Neural cell (in vitro differentiated cells): ENCODE data around the gene GAGE12J.

Experiments used
- CTCF ChIP-seq: fragments of 450-650 bp; IDR thresholded peaks from 2 replicates; pipeline ENCODE4 v1.5.1; 2014; ENCODE audit warnings: antibody characterized with exemption, mild to moderate bottlenecking, moderate library complexity; ENCODE audit not compliant: poor library complexity, severe bottlenecking
- EP300 ChIP-seq: fragments of 450-650 bp; conservative IDR thresholded peaks from 2 replicates; pipeline ENCODE4 v1.6.1; 2014; ENCODE audit warnings: antibody characterized with exemption, mild to moderate bottlenecking, moderate library complexity; ENCODE audit not compliant: poor library complexity, severe bottlenecking
- EZH2 ChIP-seq: fragments of 200-600, 300-800 bp; shearing (Covaris generic), sonication (generic); IDR thresholded peaks from 2 replicates; pipeline ENCODE4 v1.6.1; 2014; ENCODE audit warnings: antibody characterized with exemption, low read length, borderline replicate concordance, mild to moderate bottlenecking; ENCODE audit not compliant: insufficient read depth, poor library complexity, severe bottlenecking
- MXI1 ChIP-seq: fragments of 450-650 bp; conservative IDR thresholded peaks from 2 replicates; pipeline ENCODE4 v1.6.1; 2014; ENCODE audit warnings: antibody characterized with exemption, mild to moderate bottlenecking; ENCODE audit not compliant: poor library complexity, severe bottlenecking
- POLR2AphosphoS5 ChIP-seq: IDR thresholded peaks from 2 replicates; pipeline ENCODE4 v1.6.1; 2012
- RAD21 ChIP-seq: fragments of 450-650 bp; conservative IDR thresholded peaks from 2 replicates; pipeline ENCODE4 v1.6.1; 2014; ENCODE audit warnings: antibody characterized with exemption, mild to moderate bottlenecking, moderate library complexity
- SMC3 ChIP-seq: fragments of 450-650 bp; conservative IDR thresholded peaks from 2 replicates; pipeline ENCODE4 v1.6.1; 2014; ENCODE audit warnings: antibody characterized with exemption, mild to moderate bottlenecking, moderate library complexity; ENCODE audit not compliant: poor library complexity

GRCh38 chrX:49272421-49272820 lies 49.4 kb upstream of the GAGE12J start:
- TF ChIP-seq CTCF (no peak), EZH2 (no peak), EP300 (no peak), RAD21 (no peak), POLR2AphosphoS5 (no peak), SMC3 (no peak), MXI1 (no peak)
